Posterior cingulate gyrus (tissue), 11 donors: ENCODE measurements around the gene KRTAP2-4.
"Not testable (repeated sequence)": the region's sequence is repeated elsewhere in the genome, so short reads cannot be mapped to it uniquely, and the experiment has no call there.

ENCODE experiments used
- DNase-seq, 10 donors: peaks; one replicate each; pipeline versions ENCODE4 v3.0.0 to v3.0.0-alpha.2; 2020 to 2021; ENCODE audit warnings: mixed read lengths in 3 of 10
- intact Hi-C: fragments of 100-400 bp; cut with DNase I; formaldehyde crosslinking; loops from one replicate; pipeline ENCODE4 v1.15.1; 2023

KRTAP2-4 gene

GRCh38 chr17:41073676-41074075, 8.0 kb upstream of the KRTAP2-4 start:
- intact Hi-C loops = no loop called here
- no peak for DNase-seq

- intact Hi-C loops = no loop called here
- no peak for DNase-seq
These were observed 6.1 kb upstream of the KRTAP2-4 start for GRCh38 chr17:41071606-41072360.

DNA sequence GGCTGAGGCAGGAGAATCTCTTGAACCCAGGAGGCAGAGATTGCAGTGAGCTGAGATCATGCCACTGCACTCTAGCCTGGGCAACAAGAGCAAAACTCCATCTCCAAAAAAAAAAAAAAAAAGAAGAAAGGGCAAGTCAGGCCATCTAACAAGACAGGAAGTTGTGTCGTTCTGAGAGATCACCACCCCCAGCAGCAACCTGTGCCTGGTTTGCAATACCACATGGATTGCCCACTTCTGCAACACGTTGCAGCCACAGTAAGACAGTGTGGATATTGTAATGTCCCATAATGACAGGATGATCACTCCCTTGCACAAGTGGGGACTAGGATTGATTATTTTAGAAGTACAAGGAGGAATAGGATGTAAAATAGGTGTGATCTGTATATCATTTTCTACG, 3.4 kb upstream of the KRTAP2-4 start:
- intact Hi-C loops = no loop called here
- DNase-seq = no peak

- DNase-seq = no peak
- intact Hi-C loops = no loop called here
These were observed 1.6 kb upstream of the KRTAP2-4 start for GRCh38 chr17:41067281-41067680.

- DNase-seq, intact Hi-C loops: not testable (repeated sequence)
These were observed 526 bp downstream of the KRTAP2-4 start for GRCh38 chr17:41065016-41065689.

DNA sequence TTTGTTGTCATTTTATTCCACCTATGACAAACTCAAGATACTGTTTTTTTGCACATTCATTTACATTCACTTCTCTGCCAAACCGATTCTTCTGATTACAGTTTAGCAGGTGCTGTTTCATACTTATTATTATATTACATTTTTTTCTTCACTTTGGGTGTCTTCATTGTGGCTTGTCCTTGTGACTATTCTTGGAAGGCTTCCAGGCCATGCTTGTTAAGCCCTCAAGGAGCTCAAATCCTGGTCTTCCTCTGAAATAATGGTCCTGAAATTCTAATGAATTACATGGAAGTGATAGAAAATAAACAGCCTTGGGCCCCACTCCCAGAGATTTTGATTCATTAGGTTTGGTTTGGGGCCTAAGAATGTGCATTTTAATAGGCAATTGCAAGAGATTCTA, 1.4 kb downstream of the KRTAP2-4 start:
- DNase-seq = no peak
- intact Hi-C loops = no loop called here

GRCh38 chr17:41063449-41063848, 2.2 kb downstream of the KRTAP2-4 start:
- intact Hi-C loops = no loop called here
- DNase-seq = no peak

DNA sequence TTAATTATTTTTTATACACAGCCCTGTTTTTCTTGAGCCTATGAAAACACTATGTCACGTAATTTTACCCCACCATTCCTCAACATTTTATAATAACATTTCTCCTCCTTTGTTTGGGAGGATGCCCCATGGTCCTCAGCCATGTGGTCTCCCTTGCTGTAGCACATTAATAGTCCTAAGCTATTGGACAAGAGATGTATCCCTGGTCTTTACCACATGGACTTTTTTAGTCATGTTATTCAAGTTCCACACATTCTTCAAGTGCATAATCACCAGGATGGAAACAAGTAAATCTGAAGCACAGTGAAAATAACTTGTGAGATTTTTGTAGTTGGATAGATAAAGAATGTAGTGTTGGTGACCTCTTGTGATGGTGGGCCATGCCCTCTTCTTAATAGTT, 3.7 kb downstream of the KRTAP2-4 start:
- intact Hi-C loops = no loop called here

GRCh38 chr17:41060052-41060604, 5.6 kb downstream of the KRTAP2-4 start, which contains the start of gene KRTAP2-3:
TSS of gene KRTAP2-3 (minus strand) at chr17:41060114. CDS start at chr17:41060050, 64 bp downstream.
- intact Hi-C loops = no loop called here
- no peak for DNase-seq

More for the DNA sequence above, 3.7 kb downstream of the KRTAP2-4 start:
- no peak for DNase-seq

DNA sequence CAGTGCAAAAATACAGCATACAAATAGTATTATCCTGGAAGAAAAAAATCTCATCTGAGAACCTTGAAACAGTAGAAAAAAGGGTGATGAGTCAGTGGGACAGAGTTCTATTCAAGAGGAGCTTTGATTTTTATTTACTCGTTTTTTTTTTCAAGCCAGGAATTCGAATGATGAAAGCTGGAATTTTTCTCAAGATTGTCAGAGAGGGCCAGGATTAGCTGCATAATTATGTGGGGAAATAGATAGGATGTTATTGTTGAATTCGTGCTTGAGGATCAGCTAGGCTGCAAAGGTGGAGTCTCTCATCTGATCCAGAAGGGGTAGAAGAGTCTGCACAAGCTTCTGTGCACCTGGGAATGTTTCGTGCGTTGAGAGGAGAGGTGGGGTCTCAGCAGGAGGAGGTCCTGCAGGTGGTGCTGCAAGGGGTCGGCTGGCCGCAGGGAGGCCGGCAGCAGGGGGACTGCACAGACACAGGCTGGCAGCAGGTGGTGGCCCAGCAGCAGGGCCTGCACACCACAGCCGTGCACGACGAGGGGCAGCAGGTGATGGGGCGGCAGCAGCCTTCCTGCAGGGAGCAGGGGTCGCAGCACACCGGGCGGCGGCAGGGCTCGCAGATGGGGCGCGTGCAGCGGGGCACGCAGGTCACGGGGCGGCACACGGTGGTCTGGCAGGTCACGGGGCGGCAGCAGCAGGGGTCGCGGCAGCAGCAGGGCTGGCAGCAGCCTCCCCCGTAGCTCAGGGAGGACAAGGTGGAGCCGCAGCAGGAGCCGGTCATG, 6.2 kb downstream of the KRTAP2-4 start:
- intact Hi-C loops, DNase-seq: not testable (repeated sequence)

- no peak for DNase-seq
These were observed 6.9 kb downstream of the KRTAP2-4 start for GRCh38 chr17:41058741-41059140.

GRCh38 chr17:41057547-41057946, 8.1 kb downstream of the KRTAP2-4 start:
- DNase-seq = no peak
- intact Hi-C loops = no loop called here

More at GRCh38 chr17:41058741-41059140, 6.9 kb downstream of the KRTAP2-4 start:
- intact Hi-C loops = no loop called here

DNA sequence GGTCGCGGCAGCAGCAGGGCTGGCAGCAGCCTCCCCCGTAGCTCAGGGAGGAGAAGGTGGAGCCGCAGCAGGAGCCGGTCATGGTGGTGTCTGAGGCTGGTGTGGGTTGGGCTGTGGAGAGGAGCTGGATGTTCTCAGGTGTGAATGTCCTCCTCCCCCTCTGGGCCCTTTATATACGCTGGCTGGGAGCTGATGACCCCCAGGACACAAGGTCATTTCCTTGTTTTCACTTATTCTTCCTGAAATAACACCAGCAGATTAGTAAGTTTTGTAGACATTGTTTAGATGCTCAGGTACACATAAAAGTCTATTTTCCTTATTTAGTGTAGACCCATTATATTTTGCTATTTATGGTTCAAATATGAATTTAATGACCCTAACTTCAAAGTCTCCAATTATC, 10.5 kb downstream of the KRTAP2-4 start, which contains the start of gene KRTAP2-2:
Gene KRTAP2-2, minus strand, starts transcription at position 101 of the 400 bp plus-strand sequence. Its CDS starts 19 bp downstream, at position 82.
- intact Hi-C loops = not testable (repeated sequence)

DNA sequence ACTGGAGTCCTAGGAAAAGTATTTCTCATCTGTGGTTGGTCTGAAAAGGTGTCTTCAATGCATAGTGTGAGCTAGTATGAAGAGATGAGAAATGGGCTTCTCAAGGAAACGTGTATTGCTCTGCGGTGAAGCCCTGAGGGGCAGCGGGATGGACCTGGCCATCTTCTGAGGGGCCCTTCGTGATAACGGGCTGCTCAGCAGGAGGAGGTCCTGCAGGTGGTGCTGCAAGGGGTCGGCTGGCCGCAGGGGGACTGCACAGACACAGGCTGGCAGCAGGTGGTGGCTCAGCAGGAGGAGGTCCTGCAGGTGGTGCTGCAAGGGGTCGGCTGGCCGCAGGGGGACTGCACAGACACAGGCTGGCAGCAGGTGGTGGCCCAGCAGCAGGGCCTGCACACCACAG, 11.1 kb downstream of the KRTAP2-4 start:
- intact Hi-C loops = not testable (repeated sequence)
- peak in 1 of 10 donors; percentile 61 for DNase-seq

More for the DNA sequence above, 10.5 kb downstream of the KRTAP2-4 start, which contains the start of gene KRTAP2-2:
- not testable (repeated sequence) for DNase-seq

DNA sequence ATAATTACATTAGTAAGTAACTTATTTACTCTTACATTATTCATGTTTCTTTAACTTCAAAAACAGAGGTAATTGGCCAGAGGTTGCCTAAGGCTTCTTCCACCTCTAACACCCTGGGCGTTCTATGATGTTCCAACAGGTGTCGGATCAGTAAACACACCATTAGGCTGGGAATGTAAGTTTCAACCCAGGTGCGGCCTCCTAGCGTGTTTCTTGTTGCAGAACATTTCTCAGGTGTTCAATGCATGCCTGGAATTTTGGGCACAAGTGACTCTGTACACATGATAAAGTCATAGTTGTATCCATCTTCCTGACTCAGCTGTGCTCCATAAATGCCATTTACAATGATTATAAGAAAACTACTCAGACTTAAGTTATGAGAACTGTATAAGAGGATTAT, 11.7 kb downstream of the KRTAP2-4 start:
- intact Hi-C loops = no loop called here
- no peak for DNase-seq

- intact Hi-C loops = no loop called here
- no peak for DNase-seq
These were observed 13.1 kb downstream of the KRTAP2-4 start for GRCh38 chr17:41052566-41052965.

DNA sequence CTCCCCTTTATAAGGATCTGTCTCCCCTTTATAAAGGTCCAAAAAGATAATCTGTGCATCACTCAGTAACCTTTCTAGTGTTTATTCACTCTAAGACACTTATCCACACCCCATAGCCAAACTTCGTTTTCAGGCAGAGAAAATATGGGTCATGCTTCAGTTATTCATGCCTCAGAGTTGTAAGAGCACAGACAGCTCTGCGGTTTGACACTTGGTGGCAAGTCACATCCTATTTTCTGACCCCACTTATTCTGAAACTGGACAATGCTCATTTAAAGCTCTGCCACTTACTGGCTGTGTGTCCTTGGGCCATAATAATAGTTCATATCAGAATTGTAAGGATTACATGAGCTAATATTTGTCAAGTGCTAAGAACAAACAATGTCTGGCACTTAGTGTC, 16.6 kb downstream of the KRTAP2-4 start:
- DNase-seq = no peak
- intact Hi-C loops = no loop called here

- intact Hi-C loops = no loop called here
- DNase-seq = no peak
These were observed 17.2 kb downstream of the KRTAP2-4 start for GRCh38 chr17:41048441-41048840.

GRCh38 chr17:41046735-41047465, 18.8 kb downstream of the KRTAP2-4 start, which contains the start of gene KRTAP2-1:
TSS of gene KRTAP2-1 (minus strand) at chr17:41047316. CDS start at chr17:41047267, 49 bp downstream.
- DNase-seq, intact Hi-C loops: not testable (repeated sequence)

- intact Hi-C loops = no loop called here
- no peak for DNase-seq
These were observed 22.7 kb downstream of the KRTAP2-4 start for GRCh38 chr17:41042953-41043352.
